ENCODE results near the gene PKIB.
"Not testable (repeated sequence)": the region's sequence is repeated elsewhere in the genome, so short reads cannot be mapped to it uniquely, and the experiment has no call there.

PKIB gene

DNA sequence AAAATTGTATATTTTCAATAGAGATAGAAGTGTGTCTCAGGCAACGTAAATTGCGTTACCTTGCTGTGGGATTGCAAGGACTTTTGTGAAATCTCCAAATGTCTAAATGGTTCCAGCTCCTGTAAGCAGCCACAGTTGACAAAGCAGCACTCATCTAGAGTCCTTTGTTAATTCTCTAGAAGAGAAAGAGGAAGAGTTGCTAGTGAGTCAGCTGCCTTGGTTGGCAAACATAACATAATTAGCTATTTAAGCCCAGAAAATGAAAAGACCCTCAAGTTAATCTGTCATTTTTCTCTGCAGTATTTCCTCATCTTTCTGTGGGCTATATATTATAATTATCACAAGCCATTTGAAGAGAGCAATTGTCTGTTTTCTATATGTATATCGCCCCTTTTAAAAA is 102.9 kb downstream of the PKIB start:
- DNase-seq, result peak; percentile 29

DNA sequence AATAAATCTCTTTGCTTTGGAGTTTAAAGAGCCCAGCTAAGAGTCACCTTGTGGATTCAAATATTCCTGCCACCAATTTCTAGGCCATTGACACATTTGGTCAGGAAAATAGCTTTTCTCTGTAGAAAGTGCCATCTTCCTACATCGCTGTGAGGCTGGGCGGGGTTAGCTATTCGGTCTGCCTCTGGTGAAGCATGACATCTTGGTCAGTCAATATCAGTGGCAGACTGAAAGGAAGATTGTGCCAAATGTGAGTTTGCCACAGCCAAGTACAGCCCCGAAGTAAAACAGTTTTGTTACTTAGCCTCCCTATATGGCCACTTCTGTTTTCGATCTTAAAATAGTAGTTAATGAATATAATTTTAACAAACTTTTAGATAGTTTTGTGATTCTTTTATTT is 103.9 kb downstream of the PKIB start:
- DNase-seq, result no peak

DNA sequence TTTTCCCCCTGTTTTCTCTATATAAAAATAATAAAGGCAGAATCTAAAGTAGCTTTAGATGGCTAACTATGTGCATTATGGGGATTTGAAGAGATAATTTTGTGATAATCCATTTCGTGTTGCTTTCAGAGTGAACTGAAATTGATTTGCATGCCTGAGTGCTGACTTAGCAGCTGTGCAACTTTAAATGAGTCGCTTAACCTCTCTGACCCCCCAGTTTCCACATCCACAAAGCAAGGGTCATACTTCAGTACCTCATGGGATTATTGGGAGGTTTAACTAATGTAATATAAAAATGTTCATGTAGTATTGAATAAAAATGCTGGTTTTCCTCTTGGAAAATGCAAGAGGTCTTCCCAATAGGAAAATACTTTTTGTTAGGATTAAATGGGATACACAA is 105.5 kb downstream of the PKIB start:
- DNase-seq, result no peak

DNA sequence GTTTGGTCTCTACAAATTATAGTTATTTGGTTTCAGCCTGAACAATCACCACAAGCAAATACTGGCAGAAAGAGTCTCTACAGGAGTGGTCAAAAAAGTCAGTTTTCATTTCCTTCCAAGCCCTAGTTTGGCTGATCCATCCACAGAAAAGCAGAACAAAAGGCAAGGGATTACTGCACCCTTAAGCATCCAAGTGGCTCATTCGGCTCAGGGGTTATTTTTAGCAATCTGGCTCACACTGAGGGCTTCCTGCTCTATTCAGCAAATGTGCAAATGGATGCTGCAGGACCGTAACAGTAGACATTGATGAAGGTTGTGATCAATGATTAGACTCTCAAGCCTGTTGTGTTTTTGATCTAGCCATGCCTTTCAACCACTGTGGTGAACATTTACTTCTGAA is 107.1 kb downstream of the PKIB start:
- peak; percentile 79 for DNase-seq

DNA sequence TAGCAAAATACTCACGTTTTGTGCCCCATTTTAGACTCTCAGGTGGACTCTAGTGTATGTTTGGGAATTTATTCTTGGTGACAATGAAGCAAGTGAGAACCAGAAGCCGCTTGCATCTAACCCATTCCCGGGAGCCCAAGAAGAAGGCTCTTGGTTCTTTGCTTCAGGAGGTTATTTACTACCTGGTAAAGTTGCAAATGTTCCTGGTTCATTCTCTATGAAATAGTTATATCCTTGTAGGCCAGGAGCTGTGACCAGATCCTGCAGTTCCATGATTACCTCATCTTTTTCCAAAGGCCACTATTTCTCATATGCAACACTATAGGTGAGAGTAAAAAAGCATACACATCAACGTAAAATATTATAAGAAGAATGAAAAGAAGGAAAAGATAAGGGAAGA is 108.4 kb downstream of the PKIB start:
- no peak for DNase-seq

DNA sequence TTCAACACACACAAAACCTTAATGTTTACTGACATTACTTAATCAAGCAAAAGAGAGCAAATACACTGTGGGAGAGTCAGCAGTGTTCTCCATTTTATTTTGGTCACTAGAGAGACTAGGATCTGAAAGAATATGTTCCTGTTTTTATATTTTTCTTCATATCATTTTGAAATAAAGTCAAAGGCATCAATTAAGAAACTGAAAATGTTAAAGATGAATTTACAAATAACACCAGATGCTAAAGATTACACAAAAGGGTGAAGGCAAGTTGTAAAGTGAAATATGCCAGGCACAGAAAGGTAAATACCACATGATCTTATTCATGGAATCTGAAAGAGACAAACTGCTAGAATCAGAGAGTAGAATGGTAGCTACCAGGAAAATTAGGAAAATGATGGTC is 109.0 kb downstream of the PKIB start:
- peak; percentile 47 for DNase-seq

DNA sequence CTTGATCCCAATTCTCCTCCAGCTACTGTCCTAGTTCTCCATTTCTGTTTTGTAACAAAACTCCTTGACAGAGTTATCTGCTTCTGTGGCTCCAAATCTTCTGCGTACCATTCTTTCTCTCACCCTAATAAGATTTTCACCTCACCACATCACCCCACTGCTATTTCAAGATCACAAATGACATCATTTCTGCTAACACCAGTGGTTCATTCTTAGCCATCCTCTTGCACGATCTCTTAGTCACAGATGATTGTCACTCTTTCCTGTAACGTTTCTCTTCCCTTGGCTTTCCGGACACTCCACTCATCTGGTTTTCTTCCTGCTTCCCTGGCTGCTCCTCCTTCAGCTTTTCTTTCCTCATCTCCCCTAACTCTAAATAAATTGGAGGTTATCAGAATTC is 112.5 kb downstream of the PKIB start:
- DNase-seq, result no peak

DNA sequence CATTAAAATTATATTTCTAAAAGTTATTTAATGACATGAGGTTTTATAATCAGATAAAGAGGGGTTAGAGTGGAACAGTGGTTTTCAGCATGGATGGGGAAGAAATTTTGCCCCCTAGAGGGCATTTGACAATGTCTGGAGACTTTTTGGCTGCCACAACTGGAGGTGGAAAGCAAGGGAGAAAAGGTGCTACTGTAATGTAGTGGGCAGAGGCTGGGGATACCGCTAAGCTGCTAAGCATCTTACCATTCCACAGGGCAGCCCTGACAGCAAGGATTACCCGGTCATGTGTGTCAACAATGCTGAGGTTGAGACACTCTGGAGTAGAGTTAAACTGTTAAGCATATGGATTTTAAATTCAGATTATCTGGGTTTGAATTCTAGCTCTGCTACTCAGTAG is 116.4 kb downstream of the PKIB start:
- DNase-seq, result peak; percentile 21

DNA sequence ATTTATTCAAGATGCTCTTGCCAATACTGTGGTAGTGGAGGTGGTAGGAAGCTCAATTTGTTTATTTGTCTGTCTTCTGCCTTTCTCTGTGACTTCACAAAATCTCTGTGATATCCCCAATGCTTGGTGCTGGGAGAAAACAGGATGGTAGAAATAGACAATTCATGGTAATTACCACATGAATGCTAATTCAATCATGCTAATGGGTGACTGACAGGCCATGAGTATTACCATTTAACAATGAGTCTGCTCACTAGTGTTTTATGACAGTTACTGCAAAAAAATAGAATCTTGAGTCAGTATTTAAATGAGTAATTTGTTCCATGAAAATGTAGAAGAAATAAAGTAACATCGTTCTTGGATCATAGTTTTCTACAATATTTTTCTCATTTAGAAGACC is 117.0 kb downstream of the PKIB start:
- DNase-seq, result no peak

DNA sequence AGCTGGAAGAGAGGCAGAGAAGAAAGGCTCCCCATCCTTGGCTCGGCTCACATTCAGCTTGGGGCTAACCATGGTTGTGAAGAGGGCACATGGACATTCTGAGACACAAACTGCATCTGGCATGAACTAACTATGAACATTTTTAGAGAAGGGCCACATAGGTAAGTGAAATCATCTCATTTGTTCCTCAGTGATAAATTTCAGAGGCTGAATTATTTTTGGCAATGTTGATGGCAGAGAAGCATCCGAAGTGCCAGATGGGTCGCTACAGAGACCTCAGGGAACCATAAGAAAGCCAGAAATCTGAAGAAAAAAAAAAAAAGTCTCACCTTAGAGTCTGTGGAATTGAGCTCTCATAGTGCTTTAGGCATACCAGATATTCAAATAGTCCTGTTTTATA is 120.1 kb downstream of the PKIB start:
- no peak for DNase-seq

DNA sequence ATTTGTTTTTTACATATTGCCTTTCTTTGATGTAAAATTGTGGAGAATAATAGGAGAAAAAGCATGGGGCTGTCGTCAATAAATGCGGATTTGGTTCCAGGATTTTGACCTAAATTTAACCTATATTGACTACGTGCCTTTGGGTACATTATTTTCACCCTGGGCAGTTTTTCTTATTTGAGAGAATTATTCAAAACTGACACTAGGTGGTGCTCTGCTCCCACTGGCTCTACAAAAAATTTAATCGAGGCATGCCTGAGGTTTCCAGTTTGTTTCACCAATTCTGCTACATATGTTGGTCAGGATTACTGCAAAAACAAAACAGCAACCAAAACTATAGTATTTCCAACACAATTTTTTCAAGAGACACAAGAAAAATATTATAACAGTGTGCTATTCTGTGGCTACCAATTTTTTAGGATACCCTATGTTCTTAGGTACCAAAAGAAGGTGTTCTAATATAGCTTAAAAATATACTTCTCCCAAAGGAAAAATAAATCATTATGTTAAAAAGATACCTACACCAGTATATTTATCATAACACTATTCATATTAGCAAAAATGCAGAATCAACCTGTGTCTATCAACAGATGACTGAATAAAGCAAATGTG is 120.7 kb downstream of the PKIB start:
- DNase-seq, result peak; percentile 54

DNA sequence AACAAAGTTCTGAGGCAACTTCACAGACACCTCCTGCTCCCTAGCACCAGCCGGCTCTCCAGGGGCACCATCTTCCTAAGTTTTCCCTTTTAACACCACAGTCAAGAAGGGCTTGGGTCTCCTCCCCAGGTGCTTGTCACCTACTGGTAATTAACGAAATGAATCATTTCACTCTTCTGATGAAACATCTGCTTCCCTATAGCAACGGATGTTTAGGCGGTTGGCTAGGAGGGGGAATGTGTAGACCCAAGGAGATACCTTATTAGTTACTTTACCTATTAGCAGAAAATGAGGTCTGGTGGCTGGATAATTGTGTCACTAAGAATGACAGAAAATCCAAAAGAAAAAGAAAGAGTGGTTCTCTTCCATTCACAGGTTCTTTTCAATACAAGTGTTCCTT is 123.1 kb downstream of the PKIB start:
- no peak for DNase-seq

DNA sequence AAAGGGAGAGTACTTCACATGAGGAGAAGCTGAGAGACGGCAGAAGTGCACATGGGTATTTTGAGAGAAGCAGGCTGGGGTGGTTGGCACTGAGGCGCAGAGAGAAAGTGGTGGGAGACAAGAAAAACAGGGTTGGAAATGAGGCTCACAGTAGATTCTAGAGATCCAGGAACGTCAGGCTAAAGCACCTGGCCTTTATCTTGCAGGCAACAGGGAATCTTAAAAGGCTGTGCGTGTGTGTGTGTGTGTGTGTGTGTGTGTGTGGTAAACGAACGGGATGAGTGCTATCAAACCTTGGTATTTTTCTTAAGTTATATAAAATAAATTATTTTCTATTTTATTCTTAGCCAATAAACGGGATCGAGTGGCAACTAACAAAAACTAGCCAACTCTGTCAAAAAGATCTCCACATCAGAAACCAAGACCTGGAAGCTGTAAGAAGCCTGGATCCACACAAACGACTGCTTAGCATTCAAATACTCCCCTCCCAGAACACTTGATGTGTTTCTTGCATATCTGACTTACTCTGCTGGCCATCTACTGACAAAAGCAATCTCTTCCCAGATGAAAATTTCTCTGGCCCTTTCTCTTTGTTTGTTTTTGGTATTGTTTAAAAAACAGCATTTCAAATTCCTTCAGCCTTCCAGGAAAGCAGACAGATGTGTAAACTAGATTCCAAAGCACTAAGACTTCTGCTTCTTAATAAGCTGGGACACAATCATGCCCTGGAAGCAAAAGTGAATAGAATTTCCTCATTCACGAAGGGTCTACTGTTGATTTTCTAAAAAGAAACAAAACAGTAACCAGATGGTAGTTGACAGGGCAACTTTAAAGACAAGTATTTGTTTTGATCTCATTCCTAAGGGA is 124.6 kb downstream of the PKIB start:
- DNase-seq, result no peak

DNA sequence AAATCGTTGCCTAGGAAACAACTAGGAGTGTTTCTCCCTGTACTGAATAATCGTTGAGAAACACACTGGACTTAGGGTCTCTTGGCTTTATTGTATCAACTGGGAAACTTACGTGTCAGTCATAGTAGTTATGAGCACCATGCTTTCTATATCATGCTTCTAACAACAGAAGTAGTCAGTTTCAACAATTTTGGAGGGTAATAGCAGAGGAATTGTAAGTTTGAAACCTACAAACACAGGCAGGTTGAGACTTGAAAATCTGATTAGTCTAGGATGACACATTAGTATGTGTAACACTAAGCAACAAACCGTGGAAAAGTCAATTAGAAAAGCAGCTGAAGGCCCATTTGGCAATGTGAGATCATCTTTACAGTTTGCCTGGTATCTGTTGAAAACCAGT is 125.4 kb downstream of the PKIB start:
- DNase-seq, result peak; percentile 73

DNA sequence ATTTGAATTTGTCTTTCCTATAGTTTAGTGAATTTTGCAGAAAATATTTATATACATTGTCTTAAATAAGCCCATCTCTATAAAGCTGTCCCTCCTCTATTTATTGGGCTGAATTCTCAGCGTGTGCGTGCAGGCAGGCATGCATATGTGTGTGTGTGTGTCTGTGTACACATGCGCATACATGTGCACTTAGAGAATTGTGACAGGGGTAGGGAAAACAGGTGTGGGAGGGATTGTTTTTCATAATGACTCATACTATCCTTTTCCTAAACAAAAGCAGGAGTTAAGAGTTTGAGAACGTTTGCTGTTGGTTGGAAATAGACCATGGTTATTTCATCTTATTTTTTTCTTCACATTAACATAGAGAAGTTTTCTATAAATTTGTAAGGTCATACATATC is 126.0 kb downstream of the PKIB start:
- DNase-seq, result peak; percentile 91

DNA sequence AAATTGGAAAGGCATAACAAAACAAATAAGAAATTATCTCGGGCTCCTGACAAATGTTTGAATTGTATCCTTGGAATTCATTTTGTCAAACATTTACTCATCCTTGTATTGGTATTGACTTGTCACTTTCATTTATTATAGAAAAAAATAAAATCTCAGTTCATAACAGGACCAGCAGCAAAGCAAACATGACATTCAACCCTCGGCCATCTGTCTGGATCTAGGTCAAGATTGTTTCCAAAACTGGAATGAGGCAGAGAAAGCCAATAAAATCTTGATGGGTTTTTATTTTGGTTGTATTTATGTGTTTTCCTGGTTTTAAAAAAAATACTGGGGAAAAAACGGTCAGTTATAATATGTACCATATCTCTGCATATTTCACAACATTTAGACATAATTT is 126.4 kb downstream of the PKIB start:
- DNase-seq, result peak; percentile 64

DNA sequence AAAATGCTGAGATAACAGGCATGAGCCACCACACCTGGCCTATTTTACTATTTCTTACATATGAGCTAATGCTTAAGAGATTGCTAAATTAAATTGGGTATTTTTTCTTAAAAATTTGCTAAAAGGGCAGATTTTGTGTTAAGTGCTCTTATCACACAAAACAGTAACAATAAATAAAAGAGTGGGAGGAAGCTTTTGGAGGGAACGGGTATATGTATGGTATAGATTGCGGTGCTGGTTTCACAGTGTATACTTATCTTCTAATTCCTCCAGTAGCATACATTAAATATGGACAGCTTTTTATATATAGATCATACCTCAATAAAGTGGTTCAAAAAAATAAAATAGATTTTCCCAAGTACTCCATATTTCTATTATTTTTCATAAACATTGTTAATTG is 129.9 kb downstream of the PKIB start:
- no peak for DNase-seq

DNA sequence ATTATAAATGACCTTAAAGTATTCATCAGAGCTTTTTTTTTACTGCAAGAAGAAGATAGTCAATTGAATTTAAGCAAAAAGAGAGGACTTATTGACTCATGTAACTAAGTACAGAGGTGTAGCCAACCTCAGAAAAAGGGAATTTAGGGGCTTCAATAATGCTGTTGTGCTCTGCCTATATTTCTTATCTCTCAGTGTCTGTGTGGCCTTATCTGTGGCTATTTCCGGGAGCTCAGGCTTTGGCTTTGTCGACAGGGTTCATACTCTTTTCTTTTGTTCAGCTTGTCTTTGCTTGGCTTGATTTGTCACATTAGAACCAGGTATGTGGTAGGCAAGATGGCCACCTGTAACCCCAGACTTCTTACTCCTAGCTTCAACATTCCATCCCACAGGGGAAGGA is 130.7 kb downstream of the PKIB start:
- no peak for DNase-seq

DNA sequence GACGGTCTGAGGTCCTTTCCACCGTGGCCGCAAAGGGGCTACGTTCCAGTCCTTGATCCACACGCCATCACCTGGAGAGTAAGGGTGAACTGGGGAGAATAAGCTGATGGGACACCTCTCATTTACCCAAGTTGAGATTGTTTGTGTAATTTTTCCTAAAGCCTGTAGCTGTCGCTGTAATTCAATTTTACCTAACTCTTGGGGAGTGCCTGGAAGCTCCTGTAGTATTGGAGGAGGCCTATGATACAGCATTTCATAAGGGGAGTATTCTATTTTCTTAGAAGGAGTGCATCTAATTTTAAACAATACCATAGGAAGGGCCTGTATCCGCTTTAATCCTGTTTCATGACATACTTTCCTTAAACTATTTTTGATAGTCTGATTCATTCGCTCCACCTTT is 134.0 kb downstream of the PKIB start:
- DNase-seq, result peak; percentile 51

DNA sequence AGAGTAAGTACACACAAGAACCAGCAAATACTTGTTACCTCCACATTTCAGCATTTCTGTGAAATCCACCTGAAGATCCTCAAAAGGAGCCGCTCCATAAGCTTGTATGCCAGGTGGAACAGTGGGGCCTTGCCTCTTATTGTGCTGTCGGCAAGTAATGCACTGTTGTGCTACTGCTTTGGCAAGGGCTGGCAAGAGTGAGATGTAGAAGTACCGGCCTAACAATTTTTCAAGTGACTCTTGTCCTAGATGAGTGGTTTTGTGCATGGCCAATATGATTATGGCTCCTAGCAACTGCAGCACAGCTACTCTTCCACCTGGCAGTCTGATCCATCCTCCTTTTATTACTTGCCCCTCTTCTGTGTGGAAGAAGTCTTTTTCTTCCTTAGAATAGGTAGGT is 134.7 kb downstream of the PKIB start:
- peak; percentile 99 for DNase-seq

DNA sequence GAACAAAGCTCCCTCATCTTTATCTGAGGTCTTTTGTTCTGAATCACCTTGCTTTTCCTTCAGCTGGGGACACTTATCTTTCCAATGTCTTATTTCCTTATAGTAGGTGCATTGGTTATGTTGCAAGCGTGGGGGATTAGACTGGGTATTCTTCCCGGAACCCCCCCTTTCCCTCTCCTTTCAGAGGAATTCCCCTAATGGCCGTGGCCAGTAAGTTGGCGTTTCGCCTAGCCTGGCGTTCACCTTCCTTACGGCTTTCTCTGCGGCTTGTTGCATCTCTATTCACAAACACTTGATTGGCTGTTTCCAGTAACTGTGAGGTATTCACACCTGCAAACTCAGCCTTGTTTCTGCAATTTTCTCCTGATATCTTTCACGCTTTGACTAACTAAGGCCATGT is 136.5 kb downstream of the PKIB start:
- DNase-seq, result no peak

DNA sequence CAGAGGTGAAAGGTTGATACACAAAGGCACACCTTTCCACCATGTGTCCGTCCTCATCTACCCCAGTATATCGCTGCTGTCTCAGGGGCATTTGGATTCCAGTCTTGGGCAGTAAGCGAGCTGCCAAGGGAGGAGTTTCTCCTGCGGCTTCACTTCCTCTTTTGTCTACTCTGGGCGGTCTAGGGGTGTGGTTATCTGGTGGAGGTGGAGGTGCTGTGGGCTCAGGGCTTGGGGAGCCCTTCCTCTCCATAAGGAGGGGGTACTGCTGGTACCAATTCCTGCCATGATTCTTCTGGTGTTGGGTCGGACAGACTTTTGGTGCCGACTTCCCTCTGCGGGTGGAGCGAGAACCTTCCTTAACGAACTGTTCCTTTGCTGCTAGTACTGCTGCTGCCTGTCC is 137.4 kb downstream of the PKIB start:
- DNase-seq, result no peak

DNA sequence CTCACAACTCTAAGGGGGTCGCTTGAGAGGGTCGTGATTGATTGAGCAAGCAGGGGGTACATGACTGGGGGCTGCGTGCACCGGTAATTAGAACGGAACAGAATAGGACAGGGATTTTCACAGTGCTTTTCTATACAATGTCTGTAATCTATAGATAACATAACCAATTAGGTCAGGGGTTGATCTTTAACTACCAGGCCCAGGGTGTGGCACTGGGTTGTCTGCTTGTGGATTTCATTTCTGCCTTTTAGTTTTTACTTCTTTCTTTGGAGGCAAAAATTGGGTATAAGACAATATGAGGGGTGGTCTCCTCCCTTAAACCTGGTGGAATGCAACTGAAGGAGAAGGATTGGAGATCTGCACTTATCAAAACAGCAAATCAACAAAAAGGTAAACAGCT is 138.7 kb downstream of the PKIB start:
- not testable (repeated sequence) for DNase-seq

DNA sequence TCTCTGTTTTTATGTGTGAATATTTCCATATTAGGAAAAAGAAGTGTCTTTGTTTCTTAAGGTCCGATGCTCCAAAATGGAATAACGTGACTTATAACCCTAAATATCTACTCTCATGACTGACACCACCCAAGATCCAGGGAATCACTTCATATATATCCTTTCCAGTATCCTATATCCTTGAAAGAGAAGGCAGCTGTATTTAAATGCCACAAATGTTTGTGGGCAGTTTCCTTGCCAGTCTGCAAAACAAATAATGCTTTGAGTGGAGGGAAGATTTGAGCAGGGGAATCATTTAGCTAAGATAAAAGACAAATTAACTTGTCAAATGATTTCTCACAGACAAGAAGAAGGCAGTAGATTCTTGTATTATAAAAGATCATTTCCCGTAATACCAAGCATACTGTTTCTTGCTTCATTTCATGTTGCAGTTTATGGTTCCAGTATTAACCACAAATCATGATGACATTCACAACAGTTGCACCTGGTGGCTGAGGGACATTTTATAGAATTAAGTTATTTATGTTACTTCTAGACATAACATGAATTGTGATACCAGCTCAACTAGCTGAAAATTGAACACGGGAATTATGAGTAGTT is 139.3 kb downstream of the PKIB start:
- peak; percentile 62 for DNase-seq

All from NCI-H2029 treated with DMSO at 0.1 percent for 48 hours (cell line).